ENCODE results near the gene EDRF1.

DNA sequence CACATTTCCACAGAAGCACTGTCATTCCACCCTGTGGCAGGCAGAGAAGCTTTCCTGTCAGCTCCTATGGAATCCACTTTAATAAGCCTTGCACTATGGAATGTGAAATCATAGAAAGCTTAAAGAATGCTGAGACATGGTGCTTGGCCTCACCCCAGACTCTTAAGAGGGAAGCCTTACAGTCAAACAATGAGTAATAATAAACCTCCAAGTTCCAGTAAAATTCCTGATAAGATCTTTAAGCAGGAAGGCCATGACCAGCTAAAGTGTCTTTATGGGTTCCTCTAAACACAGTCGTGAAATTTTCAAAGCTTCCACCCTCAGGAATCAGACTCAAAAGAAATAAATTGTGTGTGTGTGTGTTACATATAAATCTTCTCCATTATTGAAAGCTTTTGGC is 24.6 kb upstream of the EDRF1 start:
- TF ChIP-seq EP300 (IDR thresholded peaks at IDR 0.05) (no peak), POLR2A (IDR thresholded peaks at IDR 0.05) (no peak), POLR2AphosphoS5 (IDR thresholded peaks at IDR 0.05) (no peak)
- TF ChIP-seq, protein P1, sequence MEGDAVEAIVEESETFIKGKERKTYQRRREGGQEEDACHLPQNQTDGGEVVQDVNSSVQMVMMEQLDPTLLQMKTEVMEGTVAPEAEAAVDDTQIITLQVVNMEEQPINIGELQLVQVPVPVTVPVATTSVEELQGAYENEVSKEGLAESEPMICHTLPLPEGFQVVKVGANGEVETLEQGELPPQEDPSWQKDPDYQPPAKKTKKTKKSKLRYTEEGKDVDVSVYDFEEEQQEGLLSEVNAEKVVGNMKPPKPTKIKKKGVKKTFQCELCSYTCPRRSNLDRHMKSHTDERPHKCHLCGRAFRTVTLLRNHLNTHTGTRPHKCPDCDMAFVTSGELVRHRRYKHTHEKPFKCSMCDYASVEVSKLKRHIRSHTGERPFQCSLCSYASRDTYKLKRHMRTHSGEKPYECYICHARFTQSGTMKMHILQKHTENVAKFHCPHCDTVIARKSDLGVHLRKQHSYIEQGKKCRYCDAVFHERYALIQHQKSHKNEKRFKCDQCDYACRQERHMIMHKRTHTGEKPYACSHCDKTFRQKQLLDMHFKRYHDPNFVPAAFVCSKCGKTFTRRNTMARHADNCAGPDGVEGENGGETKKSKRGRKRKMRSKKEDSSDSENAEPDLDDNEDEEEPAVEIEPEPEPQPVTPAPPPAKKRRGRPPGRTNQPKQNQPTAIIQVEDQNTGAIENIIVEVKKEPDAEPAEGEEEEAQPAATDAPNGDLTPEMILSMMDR (IDR thresholded peaks at IDR 0.05) = no peak

Measured in upper lobe of left lung (tissue), 4 donors.